GM19238 (cell line): ENCODE results near the gene ADAMTS9.

Experiments used
- DNase-seq: peaks from one replicate; pipeline ENCODE4 v3.0.0; 2011; ENCODE audit warnings: low spot score; ENCODE audit not compliant: insufficient read length

The ADAMTS9 gene

GRCh38 chr3:64539451-64540196 is 148.2 kb downstream of the ADAMTS9 start:
- DNase-seq, result no peak

- no peak for DNase-seq
These were observed 151.6 kb downstream of the ADAMTS9 start for GRCh38 chr3:64536166-64536565.

GRCh38 chr3:64533617-64534317 is 154.0 kb downstream of the ADAMTS9 start:
- peak; percentile 35 for DNase-seq

GRCh38 chr3:64530434-64531049 is 157.3 kb downstream of the ADAMTS9 start:
- DNase-seq, result no peak

GRCh38 chr3:64523324-64523723 is 164.5 kb downstream of the ADAMTS9 start:
- no peak for DNase-seq

- no peak for DNase-seq
These were observed 167.5 kb downstream of the ADAMTS9 start for GRCh38 chr3:64520334-64520733.

GRCh38 chr3:64518950-64519349 is 168.8 kb downstream of the ADAMTS9 start:
- no peak for DNase-seq

GRCh38 chr3:64518496-64518895 is 169.3 kb downstream of the ADAMTS9 start:
- no peak for DNase-seq

GRCh38 chr3:64514889-64515288 is 172.9 kb downstream of the ADAMTS9 start:
- DNase-seq, result no peak

GRCh38 chr3:64509206-64509605 is 178.6 kb downstream of the ADAMTS9 start:
- no peak for DNase-seq

- DNase-seq, result no peak
These were observed 179.7 kb downstream of the ADAMTS9 start for GRCh38 chr3:64508140-64508539.

GRCh38 chr3:64506255-64506654 is 181.5 kb downstream of the ADAMTS9 start:
- DNase-seq, result no peak

- DNase-seq, result no peak
These were observed 182.4 kb downstream of the ADAMTS9 start for GRCh38 chr3:64505419-64505818.

- DNase-seq, result no peak
These were observed 185.5 kb downstream of the ADAMTS9 start for GRCh38 chr3:64502284-64502683.

GRCh38 chr3:64501298-64501906 is 186.4 kb downstream of the ADAMTS9 start:
- DNase-seq, result no peak

- no peak for DNase-seq
These were observed 190.9 kb downstream of the ADAMTS9 start for GRCh38 chr3:64496786-64497490.

- DNase-seq, result no peak
These were observed 191.9 kb downstream of the ADAMTS9 start for GRCh38 chr3:64495781-64496334.

GRCh38 chr3:64495121-64495780 is 192.5 kb downstream of the ADAMTS9 start:
- DNase-seq, result no peak

GRCh38 chr3:64494526-64494925 is 193.3 kb downstream of the ADAMTS9 start:
- DNase-seq, result no peak

GRCh38 chr3:64493149-64493548 is 194.7 kb downstream of the ADAMTS9 start:
- DNase-seq, result no peak

GRCh38 chr3:64491843-64492242 is 196.0 kb downstream of the ADAMTS9 start:
- no peak for DNase-seq
